Measurements from ENCODE around the gene XIRP1. TPM values are rescaled to one million over a fixed set of nuclear protein-coding genes. Genes with fewer than 3 reads are reported as not detected.

The XIRP1 gene
- total and polyA plus RNA-seq, 2 of the 13 experiments (the other 11 are each of a cell fraction or from before 2014, with no cell fraction given) = not detected

DNA sequence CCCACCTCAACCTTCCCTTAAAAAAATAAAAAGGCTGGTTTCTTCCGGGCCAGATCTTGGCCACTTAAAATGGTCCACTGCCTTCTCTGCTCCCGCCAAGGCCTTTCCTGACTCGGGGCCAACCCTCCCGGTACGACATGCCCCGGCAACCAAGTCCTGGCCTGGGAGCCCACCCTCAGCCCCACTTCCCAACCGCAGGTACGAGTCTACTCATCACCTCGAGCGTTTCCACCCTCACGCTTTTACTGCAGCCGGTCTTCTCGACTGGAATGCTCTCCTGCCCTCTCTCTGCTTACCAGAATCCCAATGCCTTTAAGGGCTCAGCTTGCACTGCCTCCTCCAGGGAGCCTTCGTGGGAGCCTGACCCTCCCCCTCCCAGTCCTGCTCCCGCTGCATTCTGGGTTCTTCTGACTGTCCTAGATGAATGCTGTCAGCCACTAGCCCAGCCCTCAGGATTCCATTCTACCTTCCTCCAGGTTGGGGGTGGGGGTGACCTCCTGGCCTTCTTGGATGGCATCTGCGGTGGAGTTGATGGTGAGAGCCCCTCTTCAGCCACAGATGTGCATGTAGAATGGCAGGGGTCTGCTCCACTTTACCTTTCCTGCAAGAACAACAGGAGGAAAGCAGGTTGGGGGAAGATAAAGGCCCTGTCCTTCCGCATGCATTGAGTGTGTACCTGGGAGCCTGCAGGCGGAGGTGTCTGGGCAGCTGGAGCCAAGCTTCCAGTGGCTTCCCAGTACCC lies 37.9 kb downstream of the XIRP1 start (continued):
- TF ChIP-seq ZFY (CRISPR knock-in tag; IDR thresholded peaks at IDR 0.05) (peak; percentile 67), ZNF232 (CRISPR knock-in tag; IDR thresholded peaks at IDR 0.05; ENCODE audit: borderline replicate concordance) (peak; percentile 54; the same call in 1 of the 2 replicates), NFKB2 (CRISPR knock-in tag; IDR thresholded peaks at IDR 0.05; ENCODE audit: borderline replicate concordance) (0 out of 2 replicates have a peak, but pooled peaks have one; percentile 40), ZNF792 (CRISPR knock-in tag; IDR thresholded peaks at IDR 0.05) (0 out of 2 replicates have a peak, but pooled peaks have one; percentile 52), ZNF335 (CRISPR knock-in tag; IDR thresholded peaks at IDR 0.05) (0 out of 2 replicates have a peak, but pooled peaks have one; percentile 55), NR2F1 (CRISPR knock-in tag; IDR thresholded peaks at IDR 0.05) (peak; percentile 45 to 53; a peak in 2 of 4 replicates), REL (CRISPR knock-in tag; conservative IDR thresholded peaks at IDR 0.05) (no peak; the same call in 1 of the 2 replicates), TARDBP (CRISPR knock-in tag; IDR thresholded peaks at IDR 0.05) (peak; percentile 55), ZKSCAN5 (CRISPR knock-in tag; IDR thresholded peaks at IDR 0.05) (peak; percentile 78), ZMYM3 (CRISPR knock-in tag; IDR thresholded peaks at IDR 0.05) (peak; percentile 78), MXD4 (CRISPR knock-in tag; IDR thresholded peaks at IDR 0.05) (peak; percentile 55; the same call in 1 of the 2 replicates), KDM4B (CRISPR knock-in tag; IDR thresholded peaks at IDR 0.05) (0 out of 2 replicates have a peak, but pooled peaks have one; percentile 26), FOXK1 (CRISPR knock-in tag; IDR thresholded peaks at IDR 0.05; ENCODE audit: borderline replicate concordance, low read depth) (0 out of 2 replicates have a peak, but pooled peaks have one; percentile 32), MTA1 (CRISPR knock-in tag; IDR thresholded peaks at IDR 0.05; ENCODE audit: borderline replicate concordance) (0 out of 2 replicates have a peak, but pooled peaks have one; percentile 32), KDM6A (CRISPR knock-in tag; IDR thresholded peaks at IDR 0.05; ENCODE audit: low read depth) (no peak), ARID2 (CRISPR knock-in tag; IDR thresholded peaks at IDR 0.05; ENCODE audit: borderline replicate concordance) (0 out of 2 replicates have a peak, but pooled peaks have one; percentile 11), GATAD1 (CRISPR knock-in tag; IDR thresholded peaks at IDR 0.05) (peak; percentile 33; the same call in 1 of the 2 replicates), KDM1A (CRISPR knock-in tag; IDR thresholded peaks at IDR 0.05) (peak; percentile 61; the same call in 1 of the 2 replicates), HNF4A (CRISPR knock-in tag; IDR thresholded peaks at IDR 0.05) (0 out of 2 replicates have a peak, but pooled peaks have one; percentile 12)
- TF ChIP-seq, protein P1, sequence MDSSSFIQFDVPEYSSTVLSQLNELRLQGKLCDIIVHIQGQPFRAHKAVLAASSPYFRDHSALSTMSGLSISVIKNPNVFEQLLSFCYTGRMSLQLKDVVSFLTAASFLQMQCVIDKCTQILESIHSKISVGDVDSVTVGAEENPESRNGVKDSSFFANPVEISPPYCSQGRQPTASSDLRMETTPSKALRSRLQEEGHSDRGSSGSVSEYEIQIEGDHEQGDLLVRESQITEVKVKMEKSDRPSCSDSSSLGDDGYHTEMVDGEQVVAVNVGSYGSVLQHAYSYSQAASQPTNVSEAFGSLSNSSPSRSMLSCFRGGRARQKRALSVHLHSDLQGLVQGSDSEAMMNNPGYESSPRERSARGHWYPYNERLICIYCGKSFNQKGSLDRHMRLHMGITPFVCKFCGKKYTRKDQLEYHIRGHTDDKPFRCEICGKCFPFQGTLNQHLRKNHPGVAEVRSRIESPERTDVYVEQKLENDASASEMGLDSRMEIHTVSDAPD (CRISPR knock-in tag; IDR thresholded peaks at IDR 0.05) = 0 out of 2 replicates have a peak, but pooled peaks have one; percentile 28
- TF ChIP-seq, protein P2, sequence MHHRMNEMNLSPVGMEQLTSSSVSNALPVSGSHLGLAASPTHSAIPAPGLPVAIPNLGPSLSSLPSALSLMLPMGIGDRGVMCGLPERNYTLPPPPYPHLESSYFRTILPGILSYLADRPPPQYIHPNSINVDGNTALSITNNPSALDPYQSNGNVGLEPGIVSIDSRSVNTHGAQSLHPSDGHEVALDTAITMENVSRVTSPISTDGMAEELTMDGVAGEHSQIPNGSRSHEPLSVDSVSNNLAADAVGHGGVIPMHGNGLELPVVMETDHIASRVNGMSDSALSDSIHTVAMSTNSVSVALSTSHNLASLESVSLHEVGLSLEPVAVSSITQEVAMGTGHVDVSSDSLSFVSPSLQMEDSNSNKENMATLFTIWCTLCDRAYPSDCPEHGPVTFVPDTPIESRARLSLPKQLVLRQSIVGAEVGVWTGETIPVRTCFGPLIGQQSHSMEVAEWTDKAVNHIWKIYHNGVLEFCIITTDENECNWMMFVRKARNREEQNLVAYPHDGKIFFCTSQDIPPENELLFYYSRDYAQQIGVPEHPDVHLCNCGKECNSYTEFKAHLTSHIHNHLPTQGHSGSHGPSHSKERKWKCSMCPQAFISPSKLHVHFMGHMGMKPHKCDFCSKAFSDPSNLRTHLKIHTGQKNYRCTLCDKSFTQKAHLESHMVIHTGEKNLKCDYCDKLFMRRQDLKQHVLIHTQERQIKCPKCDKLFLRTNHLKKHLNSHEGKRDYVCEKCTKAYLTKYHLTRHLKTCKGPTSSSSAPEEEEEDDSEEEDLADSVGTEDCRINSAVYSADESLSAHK (CRISPR knock-in tag; IDR thresholded peaks at IDR 0.05; ENCODE audit: borderline replicate concordance) = no peak
- TF ChIP-seq, protein P3, sequence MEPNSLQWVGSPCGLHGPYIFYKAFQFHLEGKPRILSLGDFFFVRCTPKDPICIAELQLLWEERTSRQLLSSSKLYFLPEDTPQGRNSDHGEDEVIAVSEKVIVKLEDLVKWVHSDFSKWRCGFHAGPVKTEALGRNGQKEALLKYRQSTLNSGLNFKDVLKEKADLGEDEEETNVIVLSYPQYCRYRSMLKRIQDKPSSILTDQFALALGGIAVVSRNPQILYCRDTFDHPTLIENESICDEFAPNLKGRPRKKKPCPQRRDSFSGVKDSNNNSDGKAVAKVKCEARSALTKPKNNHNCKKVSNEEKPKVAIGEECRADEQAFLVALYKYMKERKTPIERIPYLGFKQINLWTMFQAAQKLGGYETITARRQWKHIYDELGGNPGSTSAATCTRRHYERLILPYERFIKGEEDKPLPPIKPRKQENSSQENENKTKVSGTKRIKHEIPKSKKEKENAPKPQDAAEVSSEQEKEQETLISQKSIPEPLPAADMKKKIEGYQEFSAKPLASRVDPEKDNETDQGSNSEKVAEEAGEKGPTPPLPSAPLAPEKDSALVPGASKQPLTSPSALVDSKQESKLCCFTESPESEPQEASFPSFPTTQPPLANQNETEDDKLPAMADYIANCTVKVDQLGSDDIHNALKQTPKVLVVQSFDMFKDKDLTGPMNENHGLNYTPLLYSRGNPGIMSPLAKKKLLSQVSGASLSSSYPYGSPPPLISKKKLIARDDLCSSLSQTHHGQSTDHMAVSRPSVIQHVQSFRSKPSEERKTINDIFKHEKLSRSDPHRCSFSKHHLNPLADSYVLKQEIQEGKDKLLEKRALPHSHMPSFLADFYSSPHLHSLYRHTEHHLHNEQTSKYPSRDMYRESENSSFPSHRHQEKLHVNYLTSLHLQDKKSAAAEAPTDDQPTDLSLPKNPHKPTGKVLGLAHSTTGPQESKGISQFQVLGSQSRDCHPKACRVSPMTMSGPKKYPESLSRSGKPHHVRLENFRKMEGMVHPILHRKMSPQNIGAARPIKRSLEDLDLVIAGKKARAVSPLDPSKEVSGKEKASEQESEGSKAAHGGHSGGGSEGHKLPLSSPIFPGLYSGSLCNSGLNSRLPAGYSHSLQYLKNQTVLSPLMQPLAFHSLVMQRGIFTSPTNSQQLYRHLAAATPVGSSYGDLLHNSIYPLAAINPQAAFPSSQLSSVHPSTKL (CRISPR knock-in tag; IDR thresholded peaks at IDR 0.05) = peak; percentile 45; the same call in 1 of the 2 replicates
